HG02938 (cell line): ENCODE measurements around the gene PSMA5.
A peak's percentile ranks its signal among the peaks of the same experiment; 100 is the strongest.
"Not testable (repeated sequence)": the region's sequence is repeated elsewhere in the genome, so short reads cannot be mapped to it uniquely, and the experiment has no call there.

Source experiments
- ATAC-seq: cut with Tn5 transposase; IDR thresholded peaks from one replicate; pipeline ENCODE4 v1.9.1; 2021; ENCODE audit warnings: mild to moderate bottlenecking, moderate library complexity; ENCODE audit not compliant: unreplicated experiment

Gene PSMA5

DNA sequence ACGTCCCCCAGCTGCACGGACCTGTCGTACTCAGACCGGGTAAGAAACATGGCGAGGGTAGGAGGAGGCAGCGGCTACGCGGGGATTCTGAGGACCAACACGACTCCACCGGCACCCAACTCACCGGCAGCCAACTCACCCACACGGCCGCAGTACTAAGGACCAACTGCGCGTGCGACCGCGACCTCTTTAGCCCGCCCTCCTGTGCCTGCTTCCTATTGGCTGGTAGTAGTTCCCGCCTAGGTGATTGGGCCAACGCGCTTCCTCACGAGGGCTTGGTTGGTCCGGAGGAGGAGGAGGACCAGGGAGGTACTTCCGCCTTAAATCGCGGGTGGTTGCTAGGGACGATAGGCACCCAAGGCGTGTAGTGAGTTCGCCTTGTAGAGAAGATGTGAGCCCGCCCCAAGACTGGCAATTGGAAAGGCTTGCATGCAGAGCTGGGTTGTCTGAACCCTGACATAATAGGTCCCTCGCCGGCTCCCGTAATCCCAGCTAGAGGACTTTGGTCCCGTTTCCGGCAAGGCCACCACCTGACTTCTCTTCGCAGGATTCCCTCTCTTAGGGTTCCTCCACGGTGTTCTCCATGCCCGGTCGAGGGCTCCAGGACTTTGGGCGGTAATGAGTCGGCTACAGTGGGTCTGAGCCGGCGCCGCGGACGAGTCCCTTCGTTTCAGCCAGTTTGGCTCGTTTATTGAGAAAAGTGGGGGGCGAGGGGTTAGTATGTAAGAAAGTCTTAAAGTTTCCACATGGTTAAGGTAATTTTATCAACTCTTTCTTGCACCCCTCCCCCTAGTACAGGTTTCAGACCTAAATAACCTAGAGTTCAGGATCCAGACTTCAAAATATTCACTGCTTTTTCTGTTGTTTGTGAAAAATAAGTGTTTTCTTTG lies at the start of gene PSMA5:
TSS of gene PSMA5 (minus strand) at position 168 of the 890 bp plus-strand sequence. CDS start at position 50, 118 bp downstream.
- peak; percentile 96 for ATAC-seq

GRCh38 chr1:109475261-109475660 lies 49.0 kb upstream of the PSMA5 start:
- ATAC-seq: no peak

GRCh38 chr1:109474697-109475096 lies 48.4 kb upstream of the PSMA5 start:
- ATAC-seq: no peak

- not testable (repeated sequence) for ATAC-seq
Measured at GRCh38 chr1:109473284-109474057, 47.2 kb upstream of the PSMA5 start.

DNA sequence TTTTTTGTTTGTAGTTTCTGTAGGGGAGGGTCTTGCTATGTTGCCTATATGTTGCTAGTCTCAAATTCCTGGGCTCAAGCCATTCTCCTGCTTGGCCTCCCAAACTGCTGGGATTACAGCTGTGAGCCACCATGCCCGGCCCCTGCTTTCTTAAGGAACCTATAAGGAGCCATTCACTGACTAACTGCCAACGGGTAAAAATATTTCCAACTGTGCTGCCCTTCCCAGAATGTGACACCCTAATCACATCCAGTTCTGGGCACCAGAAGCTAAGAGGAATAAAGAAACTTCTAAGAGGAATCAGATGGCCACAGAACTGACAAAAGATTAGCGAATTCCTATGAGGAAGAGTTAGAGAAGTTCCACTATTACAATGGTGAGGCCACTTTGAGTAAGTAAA lies 46.5 kb upstream of the PSMA5 start:
- no peak for ATAC-seq

GRCh38 chr1:109470245-109470644 lies 44.0 kb upstream of the PSMA5 start:
- ATAC-seq: no peak

DNA sequence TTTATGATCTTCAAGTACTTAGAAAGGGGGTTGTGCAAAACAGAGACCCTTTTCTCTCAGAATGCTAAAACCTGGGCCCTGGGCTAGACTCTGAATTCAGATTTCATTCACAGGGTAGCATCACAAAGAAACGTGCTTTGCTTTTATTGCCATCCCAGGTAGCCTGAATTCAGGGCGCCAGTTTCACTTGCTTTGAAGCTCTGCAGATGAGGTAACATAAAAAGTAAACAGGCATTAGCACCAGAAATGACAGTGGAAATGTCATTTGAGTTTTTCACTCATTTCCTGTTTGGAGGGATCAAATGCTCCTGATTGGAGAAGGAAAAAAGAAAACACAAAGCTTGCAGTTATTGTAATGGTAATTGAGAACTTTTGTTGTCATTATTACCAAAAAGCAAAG lies 42.7 kb upstream of the PSMA5 start:
- ATAC-seq: no peak

GRCh38 chr1:109468061-109468460 lies 41.8 kb upstream of the PSMA5 start:
- no peak for ATAC-seq

DNA sequence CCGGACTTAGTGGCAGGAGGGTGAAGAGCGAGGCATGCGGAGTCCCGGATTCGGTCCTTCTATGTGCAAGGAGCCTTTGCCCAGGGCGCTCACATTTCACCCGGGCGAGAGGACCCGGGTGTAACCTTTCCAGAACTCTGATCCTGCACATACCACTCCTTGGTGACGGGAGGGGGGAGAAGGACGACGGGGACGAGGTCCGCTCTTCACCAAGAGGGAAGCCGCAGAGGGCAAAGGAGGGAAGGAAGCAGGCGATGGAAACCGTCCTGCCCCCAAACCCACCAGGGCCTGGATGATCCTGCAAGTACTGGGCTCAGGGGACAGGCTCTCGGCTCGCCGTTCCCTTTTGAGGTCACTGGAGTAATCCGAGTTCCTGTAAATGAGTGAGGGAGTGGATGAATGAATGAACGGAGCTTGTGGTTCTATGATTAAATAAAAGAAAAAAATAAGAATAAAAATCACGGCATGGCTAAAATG lies 41.1 kb upstream of the PSMA5 start:
- ATAC-seq: no peak

DNA sequence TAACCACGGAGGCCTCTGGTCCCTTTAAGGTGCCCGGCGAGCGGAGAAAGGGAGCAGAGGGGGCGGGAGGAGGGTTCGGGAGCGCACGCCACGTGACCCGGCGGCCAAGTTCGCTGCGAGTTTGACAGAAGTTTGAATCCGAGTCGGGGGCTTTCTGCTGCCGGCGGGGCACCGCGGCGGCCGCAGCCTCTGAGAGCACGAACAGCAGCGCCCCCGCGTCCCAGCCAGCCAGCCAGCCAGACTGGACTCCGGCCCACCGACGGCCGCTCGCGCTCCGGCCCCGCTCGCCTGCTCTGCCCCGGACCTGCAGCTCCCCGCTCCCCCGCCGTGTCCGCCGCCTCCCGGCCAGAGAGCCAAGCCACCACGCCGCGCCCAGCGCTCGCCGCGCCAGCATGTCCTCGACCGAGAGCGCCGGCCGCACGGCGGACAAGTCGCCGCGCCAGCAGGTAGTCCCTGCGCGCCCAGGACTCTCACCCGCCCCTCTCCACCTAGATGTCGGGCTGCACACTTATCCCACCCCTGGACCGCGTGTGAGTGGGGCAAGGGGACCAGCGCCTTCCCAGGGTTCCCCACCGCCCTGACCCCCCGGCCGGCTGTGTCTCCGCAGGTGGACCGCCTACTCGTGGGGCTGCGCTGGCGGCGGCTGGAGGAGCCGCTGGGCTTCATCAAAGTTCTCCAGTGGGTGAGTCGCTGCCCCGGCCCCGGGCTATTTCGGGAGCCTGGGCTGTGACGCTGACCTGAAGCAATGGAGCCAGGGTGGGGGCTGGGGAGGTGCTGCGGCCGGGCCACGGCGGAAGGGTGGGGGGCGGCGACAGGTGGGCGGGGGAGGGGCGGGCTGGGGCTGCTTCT lies 40.4 kb upstream of the PSMA5 start, which contains the start of gene SYPL2:
TSS of gene SYPL2 (plus strand) at position 95 of the 849 bp plus-strand sequence. CDS start at position 393, 298 bp downstream.
- ATAC-seq: no peak

DNA sequence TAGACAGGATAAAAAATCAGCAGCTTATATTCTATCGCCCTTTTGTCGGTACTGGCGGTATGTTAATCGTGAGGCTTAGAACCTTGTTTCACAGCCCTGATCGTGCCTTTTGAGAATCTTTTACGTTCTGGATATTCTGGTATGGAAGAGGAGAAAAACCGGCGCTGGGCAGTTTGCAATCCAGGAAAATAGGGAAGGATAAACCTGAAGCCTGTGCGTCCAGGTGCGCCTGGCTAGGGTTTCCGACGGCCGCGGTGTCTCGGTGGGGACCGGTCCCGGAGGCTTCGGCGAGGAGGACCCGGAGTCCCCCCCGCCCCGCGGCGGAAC lies 39.8 kb upstream of the PSMA5 start:
- ATAC-seq: no peak

DNA sequence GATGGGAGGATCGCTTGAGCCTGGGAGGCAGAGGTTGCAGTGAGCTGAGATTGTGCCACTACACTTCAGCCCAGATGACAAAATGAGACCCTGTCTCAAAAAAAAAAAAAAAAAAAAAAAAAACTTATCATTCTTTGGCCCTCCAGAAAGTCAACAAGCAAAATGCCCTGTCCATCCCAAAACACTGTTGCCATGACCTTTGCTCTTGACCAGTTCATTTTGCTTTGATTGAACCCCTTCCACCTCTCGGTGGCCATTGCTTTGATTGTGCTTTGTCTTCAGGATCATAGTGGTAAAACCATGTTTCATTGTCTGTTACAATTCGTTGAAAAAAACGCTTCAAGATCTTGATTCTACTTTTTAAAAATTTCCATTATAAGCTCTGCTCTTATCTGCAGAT lies 31.6 kb upstream of the PSMA5 start:
- no peak for ATAC-seq

DNA sequence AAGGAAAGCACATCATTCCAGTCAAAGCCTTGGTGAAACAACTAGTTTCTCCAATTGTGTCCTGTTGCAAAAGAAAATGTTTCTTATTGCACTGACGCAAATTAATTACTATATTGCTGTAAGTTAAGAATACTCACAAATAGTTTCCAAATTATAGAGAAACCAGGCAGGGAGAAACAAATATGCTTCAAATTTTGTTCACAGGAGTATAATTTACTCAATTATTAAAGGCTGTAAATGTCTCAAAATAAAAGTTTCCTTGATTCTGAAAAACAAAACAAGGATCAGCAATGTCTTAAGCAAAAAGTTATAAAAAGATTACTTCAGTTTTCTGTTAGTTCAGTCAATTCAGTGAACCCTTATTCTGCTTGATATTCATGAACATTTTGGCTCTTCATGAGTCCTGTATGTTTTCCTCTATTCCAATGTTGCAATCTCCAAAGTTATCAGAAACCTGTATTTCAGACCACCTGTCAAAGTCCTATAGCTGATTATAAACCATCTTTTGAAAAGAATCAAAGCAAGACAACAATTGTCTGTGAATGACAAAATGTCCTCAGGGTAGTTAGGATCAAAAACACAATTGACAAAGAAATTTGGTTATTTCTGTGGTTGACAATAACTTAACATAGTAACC lies 28.4 kb upstream of the PSMA5 start:
- no peak for ATAC-seq

- no peak for ATAC-seq
Measured at GRCh38 chr1:109447524-109447923, 21.3 kb upstream of the PSMA5 start.

DNA sequence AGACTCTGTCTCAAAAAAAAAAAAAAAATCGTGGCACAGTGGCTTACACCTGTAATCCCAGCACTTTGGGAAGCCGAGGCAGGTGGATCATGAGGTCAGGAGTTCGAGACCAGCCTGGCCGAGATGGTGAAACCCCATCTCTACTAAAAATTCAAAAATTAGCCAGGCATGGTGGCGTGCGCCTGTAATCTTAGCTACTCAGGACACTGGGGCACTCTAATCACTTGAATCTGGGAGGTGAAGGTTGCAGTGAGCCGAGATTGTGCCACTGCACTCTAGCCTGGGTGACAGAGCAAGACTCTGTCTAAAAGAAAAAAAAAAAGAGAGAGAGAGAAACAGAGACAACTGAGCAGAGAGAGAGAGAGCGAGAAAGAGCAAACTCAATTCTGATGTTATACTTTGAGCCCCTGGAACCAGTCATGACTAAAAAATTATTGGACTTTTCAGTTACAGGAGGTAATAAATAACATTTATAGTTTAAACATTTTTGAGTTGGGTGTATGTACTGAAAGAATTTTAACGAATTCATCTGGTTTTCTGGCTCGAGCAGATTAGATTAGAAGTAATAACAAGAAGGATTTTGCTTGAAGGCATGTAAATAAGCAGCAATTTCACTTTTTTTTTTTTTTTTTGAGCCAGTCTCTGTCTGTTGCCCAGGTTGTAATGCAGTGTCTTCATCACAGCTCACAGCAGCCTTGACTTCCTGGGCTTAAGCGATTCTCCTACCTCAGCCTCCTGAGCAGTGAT lies 19.9 kb upstream of the PSMA5 start:
- not testable (repeated sequence) for ATAC-seq

DNA sequence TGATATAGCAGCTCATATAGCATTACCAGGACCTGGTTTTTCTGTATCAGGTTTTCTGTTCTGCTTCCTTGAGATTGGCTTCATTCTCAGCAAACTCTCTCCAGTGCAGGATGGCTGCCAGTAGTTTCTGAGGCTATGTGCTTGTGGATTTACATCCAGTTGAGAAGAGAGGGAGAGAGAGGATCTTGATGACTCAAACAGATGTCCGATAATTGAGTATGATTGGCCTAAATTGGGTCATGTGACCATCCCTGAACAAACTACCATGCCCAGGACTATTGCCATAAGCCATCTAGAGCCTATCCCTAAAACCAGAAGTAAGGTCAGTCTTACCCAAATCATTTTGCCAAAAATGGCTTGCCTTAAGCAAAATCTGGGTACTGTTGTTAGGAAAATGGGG lies 18.1 kb upstream of the PSMA5 start:
- ATAC-seq: no peak

GRCh38 chr1:109443476-109443875 lies 17.2 kb upstream of the PSMA5 start:
- no peak for ATAC-seq

DNA sequence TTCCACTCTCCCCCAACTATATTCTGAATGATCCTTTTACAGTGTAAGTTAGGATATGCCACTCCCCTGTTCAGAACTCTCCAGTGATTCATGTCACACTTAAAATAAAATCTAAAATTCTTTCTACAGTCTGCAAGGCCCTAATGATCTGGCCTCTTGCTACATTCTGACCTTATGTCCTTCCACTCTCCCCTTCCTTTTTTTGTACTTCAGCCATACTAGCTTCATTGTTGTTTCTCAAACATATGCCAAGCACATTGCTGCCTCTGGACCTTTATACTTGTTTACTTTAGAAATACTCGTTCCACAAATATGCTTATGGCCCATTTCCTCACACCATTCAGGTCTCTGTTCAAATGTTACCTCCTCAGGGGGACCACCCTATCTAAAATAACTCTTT lies 14.8 kb upstream of the PSMA5 start:
- ATAC-seq: no peak

GRCh38 chr1:109438798-109439297 lies 12.6 kb upstream of the PSMA5 start:
- no peak for ATAC-seq

GRCh38 chr1:109434484-109434883 lies 8.2 kb upstream of the PSMA5 start:
- no peak for ATAC-seq
